ENCODE data around the gene DDB1. TPM values are rescaled to one million over a fixed set of nuclear protein-coding genes. Genes with fewer than 3 reads are reported as not detected.

Gene DDB1
- total RNA-seq, 6 donors from 2014 or later, result 98.4 to 152 (median 139) TPM

DNA sequence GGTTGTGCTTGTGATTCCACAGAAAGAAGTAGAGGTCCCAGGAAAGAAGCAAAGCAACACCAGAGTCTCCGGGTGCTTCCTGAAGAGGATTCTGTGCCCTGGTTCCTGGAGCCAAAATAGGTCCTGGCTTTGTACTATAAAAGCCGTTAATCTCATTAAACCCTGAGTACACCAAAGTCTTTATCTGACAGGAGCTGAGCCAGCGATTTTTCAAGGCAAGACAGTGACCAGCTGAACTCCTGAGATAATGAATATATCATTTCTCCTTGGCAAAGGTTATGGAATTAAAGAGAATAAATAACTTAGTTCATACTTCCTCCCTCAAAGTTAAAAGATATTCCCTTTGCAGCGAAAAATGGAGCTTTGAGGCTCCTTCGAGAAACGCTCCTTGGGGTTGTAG lies 34.5 kb upstream of the DDB1 start:
- Histone ChIP-seq H3K27ac (no peak overlapping the region), H3K4me1 (peaks cover 10 to 14% (median 12%) of the 10 kb centered on the region in 4 donors), H3K27me3 (no peaks in the 10 kb centered on the region), H3K36me3 (peaks cover 29 to 68% (median 55%) of the 10 kb centered on the region in 4 donors), H3K9me3 (no peaks in the 10 kb centered on the region), H3K4me3 (no peak overlapping the region)
- TF ChIP-seq POLR2A (IDR thresholded peaks at IDR 0.05) (no peak), EP300 (IDR thresholded peaks at IDR 0.05) (no peak), POLR2AphosphoS5 (IDR thresholded peaks at IDR 0.05) (no peak)
- TF ChIP-seq, protein P1, sequence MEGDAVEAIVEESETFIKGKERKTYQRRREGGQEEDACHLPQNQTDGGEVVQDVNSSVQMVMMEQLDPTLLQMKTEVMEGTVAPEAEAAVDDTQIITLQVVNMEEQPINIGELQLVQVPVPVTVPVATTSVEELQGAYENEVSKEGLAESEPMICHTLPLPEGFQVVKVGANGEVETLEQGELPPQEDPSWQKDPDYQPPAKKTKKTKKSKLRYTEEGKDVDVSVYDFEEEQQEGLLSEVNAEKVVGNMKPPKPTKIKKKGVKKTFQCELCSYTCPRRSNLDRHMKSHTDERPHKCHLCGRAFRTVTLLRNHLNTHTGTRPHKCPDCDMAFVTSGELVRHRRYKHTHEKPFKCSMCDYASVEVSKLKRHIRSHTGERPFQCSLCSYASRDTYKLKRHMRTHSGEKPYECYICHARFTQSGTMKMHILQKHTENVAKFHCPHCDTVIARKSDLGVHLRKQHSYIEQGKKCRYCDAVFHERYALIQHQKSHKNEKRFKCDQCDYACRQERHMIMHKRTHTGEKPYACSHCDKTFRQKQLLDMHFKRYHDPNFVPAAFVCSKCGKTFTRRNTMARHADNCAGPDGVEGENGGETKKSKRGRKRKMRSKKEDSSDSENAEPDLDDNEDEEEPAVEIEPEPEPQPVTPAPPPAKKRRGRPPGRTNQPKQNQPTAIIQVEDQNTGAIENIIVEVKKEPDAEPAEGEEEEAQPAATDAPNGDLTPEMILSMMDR (IDR thresholded peaks at IDR 0.05), result no peak
- DNase-seq (no peak), ATAC-seq (ENCODE audit: low FRiP score in 2 of 2) (no peak)
- WGBS, 2 donors, result 90 to 92% methylated on average over 6 of the region's 6 CpGs

DNA sequence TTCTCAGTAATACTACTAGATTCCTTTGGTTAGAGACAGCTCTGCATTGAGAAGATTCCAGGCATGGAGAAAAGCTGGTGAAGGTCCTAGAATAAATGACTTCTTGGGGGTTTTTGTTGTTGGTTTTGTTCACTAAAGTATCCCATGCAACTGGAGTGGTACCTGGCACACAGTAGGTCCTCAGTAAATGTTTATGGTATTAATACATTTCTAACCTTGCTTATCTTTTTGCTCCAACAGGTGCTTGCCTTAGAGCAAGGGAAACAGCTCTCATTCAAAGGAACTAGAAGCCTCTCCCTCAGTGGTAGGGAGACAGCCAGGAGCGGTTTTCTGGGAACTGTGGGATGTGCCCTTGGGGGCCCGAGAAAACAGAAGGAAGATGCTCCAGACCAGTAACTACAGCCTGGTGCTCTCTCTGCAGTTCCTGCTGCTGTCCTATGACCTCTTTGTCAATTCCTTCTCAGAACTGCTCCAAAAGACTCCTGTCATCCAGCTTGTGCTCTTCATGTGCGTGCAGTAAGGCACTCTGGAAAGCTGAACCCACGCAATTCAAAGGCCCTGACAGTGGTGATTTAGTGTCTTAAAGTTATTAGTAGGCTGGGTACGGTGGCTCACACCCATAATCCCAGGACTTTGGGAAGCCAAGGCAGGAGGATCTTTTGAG lies 31.2 kb upstream of the DDB1 start:
- 65 to 89% methylated on average over 4 to 5 of the region's 5 CpGs for WGBS, 2 donors
- no peaks in the 10 kb centered on the region for H3K9me3 ChIP-seq
- no peaks in the 10 kb centered on the region for H3K27me3 ChIP-seq
- TF ChIP-seq POLR2AphosphoS5 (IDR thresholded peaks at IDR 0.05), result no peak
- TF ChIP-seq EP300 (IDR thresholded peaks at IDR 0.05), result no peak
- TF ChIP-seq, protein P1 (IDR thresholded peaks at IDR 0.05), result no peak
- TF ChIP-seq POLR2A (IDR thresholded peaks at IDR 0.05), result no peak
- ATAC-seq (ENCODE audit: low FRiP score in 2 of 2), result no peak
- peaks cover 29 to 54% (median 49%) of the 10 kb centered on the region in 4 donors for H3K36me3 ChIP-seq
- H3K4me1 ChIP-seq, result peaks cover 24 to 30% (median 28%) of the 10 kb centered on the region in 4 donors
- no peak for DNase-seq
- no peak overlapping the region for H3K4me3 ChIP-seq
- no peak overlapping the region for H3K27ac ChIP-seq

DNA sequence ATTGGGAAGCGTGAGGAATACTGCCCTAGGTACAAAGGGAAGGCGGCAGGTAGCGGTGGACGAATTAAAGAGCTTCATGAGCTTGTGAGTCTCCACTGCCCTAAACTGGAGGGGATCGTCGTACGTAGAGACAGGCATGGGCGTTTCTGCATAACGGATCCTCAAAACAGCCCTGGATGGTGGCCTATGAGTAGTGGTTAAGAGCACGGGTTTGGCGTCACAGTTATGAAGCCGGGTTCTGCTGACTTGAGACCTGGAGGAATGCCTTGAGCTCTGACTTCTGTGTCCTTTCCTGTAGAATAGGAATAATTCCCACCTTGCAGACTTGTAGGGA lies 29.6 kb upstream of the DDB1 start:
- no peaks in the 10 kb centered on the region for H3K9me3 ChIP-seq
- WGBS, 2 donors, result 0% methylated on average over 10 to 12 of the region's 12 CpGs
- no peak for DNase-seq
- peak overlapping the region; percentile 97 to 99 (median 98) for H3K27ac ChIP-seq
- H3K36me3 ChIP-seq, result peaks cover 17 to 38% (median 34%) of the 10 kb centered on the region in 4 donors
- TF ChIP-seq POLR2AphosphoS5 (IDR thresholded peaks at IDR 0.05), result no peak
- no peak for TF ChIP-seq POLR2A (IDR thresholded peaks at IDR 0.05)
- no peak for TF ChIP-seq EP300 (IDR thresholded peaks at IDR 0.05)
- TF ChIP-seq, protein P1 (IDR thresholded peaks at IDR 0.05), result no peak
- peak overlapping the region; percentile 60 to 97 (median 72) for H3K4me3 ChIP-seq
- no peaks in the 10 kb centered on the region for H3K27me3 ChIP-seq
- ATAC-seq (ENCODE audit: low FRiP score in 2 of 2), result peak; percentile 5 to 43
- H3K4me1 ChIP-seq, result peaks cover 29 to 34% (median 32%) of the 10 kb centered on the region in 4 donors

DNA sequence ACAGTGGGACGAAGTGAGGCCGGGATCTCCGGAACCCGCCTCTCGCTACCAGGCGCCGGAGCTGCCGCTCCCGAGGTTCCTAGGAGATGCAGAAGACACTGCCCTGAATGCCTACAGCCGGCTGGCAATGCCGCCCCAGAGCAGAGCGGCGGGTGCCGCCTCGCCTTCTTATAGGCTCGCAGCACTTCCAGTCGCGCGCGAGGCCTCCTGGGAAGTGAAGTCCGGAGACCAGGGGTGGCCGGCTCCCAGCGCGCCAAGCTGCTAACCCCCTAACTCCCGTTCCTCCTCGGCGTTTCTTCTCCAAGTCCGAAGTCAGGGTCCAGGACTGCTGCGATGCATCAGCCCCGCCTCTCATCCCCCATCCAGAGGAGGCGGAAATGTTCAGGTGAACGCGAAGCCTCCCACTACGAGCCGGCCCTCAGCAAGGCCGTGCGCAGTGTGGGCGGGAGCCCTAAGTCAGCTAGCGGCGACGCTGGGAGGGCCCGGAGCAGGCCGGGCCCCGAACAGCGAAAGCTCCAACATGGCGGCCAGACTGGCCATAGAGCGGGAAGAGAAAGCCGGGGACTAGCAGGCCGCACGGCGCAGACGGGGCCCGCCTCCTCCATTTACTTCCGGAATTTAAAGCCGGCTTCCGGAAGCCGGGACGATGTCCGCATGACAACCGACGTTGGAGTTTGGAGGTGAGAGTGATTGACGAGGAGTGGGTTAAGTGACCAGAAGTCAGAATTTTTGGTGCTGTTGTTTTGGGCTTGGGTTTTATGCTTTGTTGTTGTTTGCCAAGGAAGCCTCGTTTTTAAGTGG lies 29.0 kb upstream of the DDB1 start, which contains the start of the genes CYB561A3 and TMEM138:
CYB561A3 (minus strand) TSS at position 142 of the 801 bp plus-strand sequence. CDS start 5,169 bp downstream, outside the sequence.
TMEM138 (plus strand) TSS at position 634 of the 801 bp plus-strand sequence. CDS start 2,017 bp downstream, outside the sequence.
- peaks cover 11 to 32% (median 28%) of the 10 kb centered on the region in 4 donors for H3K36me3 ChIP-seq

More for the DNA sequence above, 29.0 kb upstream of the DDB1 start, which contains the start of the genes CYB561A3 and TMEM138:
- Histone ChIP-seq H3K27ac (peak within 1 kb of the TSS; percentile 97 to 99 (median 98)), H3K27me3 (no peaks in the 10 kb centered on the region), H3K4me1 (peaks cover 31 to 40% (median 34%) of the 10 kb centered on the region in 4 donors), H3K9me3 (no peaks in the 10 kb centered on the region), H3K4me3 (peak within 1 kb of the TSS; percentile 60 to 97 (median 72))
- ATAC-seq (ENCODE audit: low FRiP score in 2 of 2) (peak; percentile 98 to 99), DNase-seq (peak; percentile 95)
- 0% methylated on average over 10 to 49 of the region's 63 CpGs for WGBS, 2 donors
- TF ChIP-seq, protein P1 (IDR thresholded peaks at IDR 0.05), result peak in 1 of 6 experiments; percentile 9
- TF ChIP-seq POLR2AphosphoS5 (IDR thresholded peaks at IDR 0.05), result peak; percentile 83 to 98
- peak in 3 of 4 donors; percentile 64 to 92 (median 89) for TF ChIP-seq POLR2A (IDR thresholded peaks at IDR 0.05)
- peak in 1 of 4 donors; percentile 25 for TF ChIP-seq EP300 (IDR thresholded peaks at IDR 0.05)
